IPS-NIHi11 (cell line): ENCODE measurements around the gene FASN.

Source experiments
- DNase-seq: peaks from one replicate; pipeline ENCODE4 v3.0.0; 2012; ENCODE audit warnings: mixed read lengths, low spot score

Gene FASN

GRCh38 chr17:82055965-82056728, 41.9 kb downstream of the FASN start:
- no peak for DNase-seq

GRCh38 chr17:82055023-82055964, 42.7 kb downstream of the FASN start:
- peak; percentile 5 for DNase-seq

GRCh38 chr17:82054351-82055022, 43.5 kb downstream of the FASN start:
- DNase-seq = peak; percentile 6

- no peak for DNase-seq
Observed at GRCh38 chr17:82053556-82054263, 44.3 kb downstream of the FASN start.

GRCh38 chr17:82053130-82053529, 44.9 kb downstream of the FASN start:
- no peak for DNase-seq

- DNase-seq = no peak
Observed at GRCh38 chr17:82052638-82053059, 45.4 kb downstream of the FASN start.

- peak; percentile 96 for DNase-seq
Observed at GRCh38 chr17:82051776-82052637, 46.0 kb downstream of the FASN start, which contains the start of the genes GPS1 and RFNG. Gene GPS1, plus strand, starts transcription at chr17:82051898. Its CDS starts 34 bp downstream, at chr17:82051932. Gene RFNG, minus strand, starts transcription at chr17:82051811. Its CDS starts 45 bp downstream, at chr17:82051766.

- peak; percentile 85 for DNase-seq
Observed at GRCh38 chr17:82050761-82051641, 47.0 kb downstream of the FASN start.

- DNase-seq = no peak
Observed at GRCh38 chr17:82050152-82050760, 47.8 kb downstream of the FASN start.

- DNase-seq = no peak
Observed at GRCh38 chr17:82049521-82049971, 48.5 kb downstream of the FASN start.

- DNase-seq = no peak
Observed at GRCh38 chr17:82049106-82049505, 48.9 kb downstream of the FASN start.

GRCh38 chr17:82048571-82048971, 49.5 kb downstream of the FASN start:
- no peak for DNase-seq

GRCh38 chr17:82047914-82048570, 50.0 kb downstream of the FASN start:
- no peak for DNase-seq

- DNase-seq = no peak
Observed at GRCh38 chr17:82047379-82047778, 50.7 kb downstream of the FASN start.

GRCh38 chr17:82046903-82047302, 51.1 kb downstream of the FASN start:
- no peak for DNase-seq

- no peak for DNase-seq
Observed at GRCh38 chr17:82045936-82046484, 52.0 kb downstream of the FASN start.

- peak; percentile 51 for DNase-seq
Observed at GRCh38 chr17:82043507-82043906, 54.5 kb downstream of the FASN start.

GRCh38 chr17:82042649-82043048, 55.4 kb downstream of the FASN start:
- no peak for DNase-seq
